SW 1271 (cell line): ENCODE measurements around the gene ZNF385C.
A peak's percentile ranks its signal among the peaks of the same experiment; 100 is the strongest.
"Not testable (repeated sequence)": the region's sequence is repeated elsewhere in the genome, so short reads cannot be mapped to it uniquely, and the experiment has no call there.

Experiments used
- DNase-seq, 2 experiments: peaks; one replicate each; lab custom pipeline; 2025; lab: John Stamatoyannopoulos, UW

The ZNF385C gene

DNA sequence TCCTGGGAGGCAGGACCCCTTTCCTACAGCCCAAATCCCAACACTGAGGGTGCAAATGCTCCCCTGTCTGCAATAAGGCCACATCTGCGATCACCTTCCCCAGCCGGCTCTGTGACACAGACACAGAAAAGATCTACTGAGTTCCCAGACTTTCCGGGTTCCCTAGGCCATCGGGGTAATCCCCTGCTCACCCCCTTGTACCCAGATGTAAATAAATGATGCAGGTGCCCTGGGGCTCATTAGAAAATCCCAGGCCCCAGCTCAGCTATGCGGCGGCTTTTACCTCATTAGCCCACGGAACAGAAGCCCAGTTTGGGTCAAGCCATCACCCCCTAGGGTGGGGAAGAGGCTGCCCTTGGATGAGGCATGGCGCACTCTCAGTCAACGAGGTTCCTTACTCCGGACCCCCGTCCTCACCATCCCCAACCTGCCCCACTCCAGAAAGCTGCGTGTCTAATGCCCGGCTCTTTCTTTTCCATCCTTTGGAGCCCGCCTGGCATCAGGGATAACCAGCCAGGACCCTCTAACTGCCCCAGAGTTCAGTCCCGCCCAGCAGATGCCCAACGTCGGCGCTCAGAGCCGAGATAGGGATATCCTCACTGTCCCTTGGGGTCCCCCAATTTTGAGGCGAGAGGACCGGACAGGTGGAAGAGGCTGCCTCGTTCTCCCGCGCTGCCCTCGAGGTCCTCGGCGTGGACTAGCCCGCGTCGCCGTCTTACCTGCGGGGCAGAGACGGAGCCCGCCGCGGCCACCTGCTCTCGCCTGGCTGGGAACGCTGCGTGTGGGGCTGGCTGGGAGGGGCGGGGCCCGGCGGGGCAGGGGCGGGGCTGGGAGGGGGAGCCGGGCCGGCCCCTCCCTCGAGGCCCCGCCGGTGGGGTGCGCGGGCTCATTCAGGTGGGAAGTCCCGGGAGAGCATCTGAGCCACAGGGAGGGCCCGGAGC is at the start of gene ZNF385C:
TSS of gene ZNF385C (minus strand) at position 783 of the 941 bp plus-strand sequence. CDS start 35,417 bp downstream, outside the sequence.
- no peak for DNase-seq

DNA sequence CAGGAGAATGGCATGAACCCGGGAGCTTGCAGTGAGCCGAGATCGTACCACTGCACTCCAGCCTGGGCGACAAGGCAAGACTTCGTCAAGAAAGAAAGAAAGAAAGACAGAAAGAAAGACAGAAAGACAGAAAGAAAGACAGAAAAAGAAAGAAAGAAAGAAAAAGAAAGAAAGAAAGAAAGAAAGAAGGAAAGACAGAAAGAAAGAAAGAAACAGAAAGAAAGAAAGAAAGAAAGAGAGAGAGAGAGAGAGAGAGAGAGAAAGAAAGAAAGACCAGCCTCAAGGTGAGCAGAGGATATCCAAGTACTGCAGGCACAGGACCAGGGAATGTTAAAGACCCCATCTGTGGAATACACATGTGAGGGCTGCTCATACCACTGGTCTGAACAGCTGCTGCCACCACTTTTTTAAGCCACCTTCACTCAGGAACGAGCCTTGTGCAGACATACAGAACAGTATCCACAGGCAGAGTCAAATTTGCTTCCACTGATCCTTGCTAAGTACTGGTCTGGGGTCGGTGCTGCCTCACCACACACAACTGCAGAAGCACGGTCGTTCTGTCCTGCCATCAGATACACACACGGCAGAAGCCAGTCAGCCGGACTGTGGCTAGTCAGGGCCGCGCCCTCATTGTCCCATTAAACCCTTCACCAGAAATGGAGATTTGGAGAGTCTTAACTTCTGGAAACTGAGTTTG is 48.8 kb upstream of the ZNF385C start:
- DNase-seq = no peak

GRCh38 chr17:42143138-42143537 is 44.9 kb upstream of the ZNF385C start:
- DNase-seq = not testable (repeated sequence)

- DNase-seq = peak in 1 of 2 experiments; percentile 19
Observed at GRCh38 chr17:42142371-42142896, 44.2 kb upstream of the ZNF385C start.

DNA sequence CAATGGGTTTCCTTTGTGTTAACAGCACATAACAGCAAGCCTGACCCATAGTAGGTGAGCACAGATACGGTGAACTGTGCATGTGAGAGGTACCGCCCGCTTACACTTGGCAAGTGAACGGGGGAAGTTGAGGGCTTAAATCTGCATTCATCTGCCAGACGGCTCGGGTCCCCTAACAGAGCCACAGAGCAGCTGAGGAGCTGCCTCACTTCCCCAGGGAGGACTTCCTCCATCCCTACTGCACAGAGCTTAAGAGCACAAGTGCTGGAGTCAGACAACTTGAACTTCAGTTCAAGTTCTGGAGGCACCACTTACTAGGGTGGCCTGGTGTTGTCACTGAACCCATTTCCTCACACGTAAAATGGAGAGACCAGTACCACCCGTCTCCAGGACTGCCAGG is 43.1 kb upstream of the ZNF385C start:
- DNase-seq = no peak

DNA sequence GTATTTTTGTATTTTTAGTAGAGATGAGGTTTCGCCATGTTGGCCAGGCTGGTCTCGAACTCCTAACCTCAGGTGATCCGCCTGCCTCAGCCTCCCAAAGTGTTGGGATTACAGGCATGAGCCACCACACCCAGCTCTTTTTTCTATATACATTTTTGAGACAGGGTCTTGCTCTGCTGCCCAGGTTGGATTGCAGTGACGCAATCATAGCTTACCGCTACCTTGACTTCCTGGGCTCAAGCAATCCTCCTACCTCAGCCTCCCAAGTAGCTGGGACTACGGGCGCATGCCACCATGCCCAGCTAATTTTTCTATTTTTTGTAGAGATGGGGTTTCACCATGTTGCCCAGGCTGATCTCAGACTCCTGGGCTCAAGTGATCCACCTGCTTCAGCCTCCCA is 42.4 kb upstream of the ZNF385C start:
- DNase-seq = not testable (repeated sequence)

- DNase-seq = no peak
Observed at GRCh38 chr17:42138749-42139492, 40.6 kb upstream of the ZNF385C start.

DNA sequence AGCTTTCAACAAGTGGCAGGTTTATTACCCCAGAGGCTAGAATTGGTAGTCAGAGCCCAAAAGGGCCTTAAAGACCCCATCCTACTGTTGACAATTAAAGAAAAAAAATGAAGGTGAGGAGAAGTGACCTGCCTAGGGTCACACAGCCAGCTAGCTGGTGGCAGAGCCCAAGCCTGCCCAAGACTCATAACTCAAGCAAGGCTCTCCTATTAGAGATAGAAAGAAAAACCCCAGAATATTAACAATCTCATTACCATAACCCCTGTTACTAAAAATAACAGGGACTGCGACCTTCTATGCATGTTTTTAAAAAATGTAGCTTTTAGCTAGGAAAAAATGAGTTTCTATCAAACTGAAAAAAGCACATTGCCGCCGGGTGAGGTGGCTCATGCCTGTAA is 38.4 kb upstream of the ZNF385C start:
- DNase-seq = no peak

DNA sequence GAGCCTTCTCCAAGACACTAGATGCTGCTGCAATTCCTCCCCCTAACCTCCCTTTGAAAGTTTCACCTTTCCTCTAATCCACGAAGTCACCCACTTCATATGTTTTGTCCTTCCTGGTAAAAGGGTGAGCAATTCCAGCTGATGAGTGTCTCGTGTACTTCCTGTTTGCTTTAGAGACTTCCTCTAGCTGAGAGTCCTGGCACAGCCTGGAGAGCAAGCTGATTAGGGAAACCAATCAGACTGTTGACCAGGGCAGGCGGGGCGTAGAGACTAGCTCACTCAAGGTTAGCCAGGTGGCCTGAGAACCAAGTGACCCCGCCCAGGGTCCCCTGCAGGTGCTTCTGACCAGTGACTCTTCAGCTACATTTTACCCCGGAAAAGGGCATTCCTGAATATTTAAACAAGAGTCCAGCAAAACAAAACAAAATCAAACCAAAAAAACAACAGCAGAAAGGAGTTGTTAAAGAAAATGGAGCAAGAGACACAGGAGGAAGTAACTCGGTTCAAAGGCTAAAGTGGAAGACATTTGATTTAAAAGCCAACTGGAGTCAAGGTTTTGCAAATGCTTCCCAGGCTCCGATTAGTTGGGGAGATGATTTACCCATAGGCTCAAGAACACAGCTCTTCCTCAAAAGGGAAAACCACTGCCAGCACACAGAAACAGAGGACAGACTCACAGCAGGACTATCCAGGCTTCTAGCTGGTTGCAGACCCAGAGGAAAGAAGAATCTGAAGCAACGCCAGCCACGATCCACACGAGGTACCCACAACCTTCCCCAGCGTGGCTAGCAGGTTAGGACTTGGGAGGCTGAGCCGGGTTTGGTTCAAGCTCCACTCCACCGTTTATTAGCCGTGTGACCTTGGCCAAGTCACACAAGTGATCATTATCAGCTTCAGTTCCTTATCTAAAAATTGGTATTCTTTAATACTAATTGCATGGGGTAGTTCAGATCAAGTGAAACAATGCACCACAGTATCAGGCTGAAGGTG is 37.7 kb upstream of the ZNF385C start:
- DNase-seq = peak in 1 of 2 experiments; percentile 73

DNA sequence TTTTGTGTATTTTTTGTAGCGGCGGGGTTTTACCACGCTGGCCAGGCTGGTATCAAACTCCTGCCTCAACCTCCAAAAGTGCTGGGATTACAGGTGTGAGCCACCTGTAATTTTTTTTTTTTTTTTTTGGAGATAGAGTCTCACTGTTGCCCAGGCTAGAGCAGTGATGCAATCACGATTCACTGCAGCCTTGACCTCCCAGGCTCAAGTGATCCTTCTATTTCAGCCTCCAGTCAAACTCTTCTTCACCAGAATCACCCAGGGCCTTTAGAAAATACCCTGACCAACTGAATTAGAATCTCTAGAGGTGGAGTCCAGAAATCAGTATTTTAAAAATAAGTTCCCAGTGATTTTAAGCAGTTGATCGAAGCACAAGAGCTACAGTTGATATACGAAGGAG is 36.9 kb upstream of the ZNF385C start:
- DNase-seq = no peak

DNA sequence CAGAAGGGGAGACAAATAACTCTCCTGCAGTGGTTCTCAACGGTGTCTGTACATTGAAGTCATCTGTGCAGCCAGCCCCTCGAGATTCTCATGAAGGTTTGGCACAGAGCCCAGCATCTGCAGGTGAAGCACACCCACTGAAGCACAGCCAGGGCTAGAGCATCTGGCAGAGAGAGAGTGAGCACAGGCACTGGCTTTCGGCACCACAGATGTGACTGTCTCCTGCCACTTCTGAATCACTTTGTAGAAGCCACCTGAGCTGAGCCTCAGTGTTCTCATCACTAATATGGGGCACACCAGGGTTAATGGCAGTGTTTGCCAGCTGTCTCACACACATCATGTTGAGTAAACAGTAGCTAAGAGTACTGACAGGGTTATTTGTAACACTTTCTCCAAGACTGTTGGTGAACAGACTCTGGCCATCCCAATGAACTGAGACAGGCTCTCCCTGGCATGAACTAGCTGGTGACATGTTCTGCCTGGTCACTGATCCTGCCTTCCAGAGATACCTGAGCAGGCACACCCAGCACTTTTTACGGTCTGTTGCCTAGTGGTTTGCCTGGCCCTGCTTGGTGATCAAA is 35.3 kb upstream of the ZNF385C start:
- no peak for DNase-seq

DNA sequence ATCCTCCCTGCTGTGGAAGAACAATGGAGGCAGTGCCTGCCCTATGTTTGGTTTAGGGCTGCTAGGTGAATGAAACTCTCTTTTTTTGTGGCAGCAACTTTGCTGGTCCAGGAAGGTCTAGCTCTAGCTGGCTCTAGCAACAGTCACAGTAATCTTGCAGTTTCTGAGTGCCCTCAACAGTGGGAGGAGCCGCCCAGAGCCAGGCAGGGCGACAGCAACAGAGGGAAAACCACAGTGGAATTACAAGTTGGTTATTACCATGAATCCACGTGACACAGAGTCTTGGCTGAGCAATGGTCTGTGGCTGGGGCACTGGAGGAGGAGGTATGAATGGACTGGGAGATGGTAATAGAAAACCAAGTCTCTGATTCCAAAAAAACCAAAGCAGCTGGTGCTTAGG is 34.7 kb upstream of the ZNF385C start:
- no peak for DNase-seq

GRCh38 chr17:42131981-42132432 is 33.7 kb upstream of the ZNF385C start:
- no peak for DNase-seq

DNA sequence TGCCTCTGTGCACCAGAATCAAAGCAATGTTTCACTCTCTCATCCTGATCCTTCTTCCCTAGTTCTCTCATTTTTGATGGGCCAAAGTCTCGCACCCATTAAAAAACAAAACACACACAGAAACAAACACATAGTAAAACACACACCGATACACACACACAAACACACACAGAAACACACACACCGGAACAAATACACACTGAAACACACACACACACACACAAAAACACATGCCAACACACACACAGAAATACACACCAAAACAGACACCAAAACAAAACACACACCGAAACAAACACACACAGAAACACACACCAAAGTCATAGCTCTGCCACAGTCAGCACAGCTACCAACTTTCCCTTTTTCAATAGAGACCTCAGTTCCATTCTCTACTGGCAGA is 33.0 kb upstream of the ZNF385C start:
- DNase-seq = no peak

DNA sequence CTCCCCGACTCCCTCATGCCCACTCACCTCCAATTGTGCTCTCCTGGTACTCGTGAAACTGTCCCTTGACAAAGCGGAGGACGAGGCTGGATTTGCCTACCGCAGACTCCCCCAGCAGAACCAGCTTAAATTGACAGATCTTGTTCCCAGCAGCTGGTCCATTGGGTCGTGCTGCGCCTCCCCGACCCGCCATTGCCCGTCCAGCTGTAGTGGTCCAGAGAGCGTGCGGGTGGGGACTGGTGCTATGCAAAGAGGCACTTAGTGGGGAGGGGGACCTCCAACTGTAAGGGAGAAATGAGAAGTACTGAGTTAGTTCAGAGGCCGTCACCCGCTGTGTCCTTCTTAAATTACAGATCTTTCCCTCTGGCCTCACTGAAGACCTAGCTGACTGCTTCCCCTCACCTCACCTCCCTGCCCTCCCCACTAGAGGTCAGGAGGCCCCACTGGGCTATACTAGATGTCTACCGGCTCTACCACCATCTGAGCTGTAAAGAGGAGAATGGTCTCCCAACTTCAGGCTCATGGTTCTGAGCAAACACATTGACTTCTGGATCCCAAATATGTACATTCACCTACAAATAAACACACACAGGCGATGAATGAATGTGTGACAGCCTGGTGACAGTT is 32.1 kb upstream of the ZNF385C start:
- DNase-seq = no peak

DNA sequence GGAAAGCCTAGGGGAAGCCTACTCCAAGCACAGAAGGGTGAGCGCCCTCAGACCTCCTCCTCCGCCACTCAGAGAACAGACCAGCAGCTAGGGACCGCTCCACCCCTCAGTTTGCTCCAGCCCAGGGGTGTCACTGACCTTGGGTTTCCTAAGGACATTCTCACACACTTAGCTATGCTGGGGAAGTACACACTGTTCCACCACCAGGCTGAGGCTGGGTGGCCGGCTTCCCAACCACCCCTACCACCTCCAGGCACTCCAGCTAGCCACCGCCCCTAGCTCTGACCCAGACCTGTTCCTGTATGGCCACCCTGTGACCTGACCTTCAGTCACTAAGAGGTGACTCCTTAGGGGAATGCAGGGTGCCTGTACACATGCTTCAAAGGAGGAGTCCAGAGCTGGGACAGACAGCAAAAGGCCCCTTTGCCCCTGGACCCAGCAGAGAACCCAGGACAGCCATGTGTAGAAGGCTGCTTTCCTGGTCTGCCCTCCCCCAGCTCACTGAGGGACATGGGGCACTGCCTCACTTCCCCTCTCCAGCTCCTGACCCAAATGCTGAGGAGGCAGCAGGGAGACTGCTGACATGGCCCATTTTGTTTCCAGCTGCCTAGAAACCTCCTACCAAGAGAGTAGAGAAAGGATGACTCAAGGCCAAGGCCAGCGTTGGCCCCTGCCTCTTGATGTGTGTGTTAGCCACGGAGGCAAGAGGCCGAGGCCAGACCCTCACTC is 31.0 kb upstream of the ZNF385C start:
- no peak for DNase-seq

- DNase-seq = no peak
Observed at GRCh38 chr17:42127414-42127813, 29.1 kb upstream of the ZNF385C start.

GRCh38 chr17:42126836-42127235 is 28.6 kb upstream of the ZNF385C start:
- DNase-seq = no peak

DNA sequence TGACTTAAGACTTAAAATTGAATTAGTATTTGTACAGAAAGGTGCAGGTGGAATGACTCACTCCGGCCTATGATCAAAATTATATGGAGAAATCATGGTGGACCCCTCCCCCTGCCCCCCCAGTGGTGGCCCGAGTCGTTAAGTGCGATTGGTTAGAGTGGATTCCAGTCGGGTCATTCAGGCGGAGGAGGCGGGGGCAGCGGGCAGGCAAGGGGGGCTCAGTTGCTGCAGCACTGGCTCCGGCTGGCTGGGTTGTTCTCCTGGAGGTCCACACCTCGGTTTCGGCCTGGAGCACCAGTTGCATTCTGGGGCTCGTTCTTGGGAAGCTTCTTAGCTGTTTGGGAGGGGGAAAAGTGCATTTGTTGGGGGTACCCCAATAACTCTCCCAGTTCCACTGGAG is 27.3 kb upstream of the ZNF385C start:
- no peak for DNase-seq
